GM12891 (cell line): ENCODE data around the gene MAP3K9. TPM values are rescaled to one million over a fixed set of nuclear protein-coding genes. Genes with fewer than 3 reads are reported as not detected.
"Not testable (repeated sequence)": the region's sequence is repeated elsewhere in the genome, so short reads cannot be mapped to it uniquely, and the experiment has no call there.

ENCODE experiments used
- DNase-seq: peaks from one replicate; pipeline ENCODE4 v3.0.0; 2011; ENCODE audit warnings: low spot score; ENCODE audit not compliant: insufficient read length
- FAIRE-seq: peaks from 2 replicates; lab custom pipeline; 2011; peaks lifted over from hg19 to GRCh38; lab: Jason Lieb, UNC
- PAX5 ChIP-seq: IDR thresholded peaks from 2 replicates; pipeline ENCODE4 v1.6.1; 2011; ENCODE audit warnings: low read length, moderate library complexity, mild to moderate bottlenecking; ENCODE audit not compliant: insufficient read depth, severe bottlenecking
- POLR2A ChIP-seq: IDR thresholded peaks from 2 replicates; pipeline ENCODE4 v1.6.1; 2011; ENCODE audit warnings: low read depth, low read length, control low read depth
- POLR2AphosphoS5 ChIP-seq: IDR thresholded peaks from 2 replicates; pipeline ENCODE4 v1.6.1; 2011; ENCODE audit warnings: low read depth, low read length, control low read depth
- POU2F2 ChIP-seq: IDR thresholded peaks from 2 replicates; pipeline ENCODE4 v1.6.1; 2011; ENCODE audit warnings: low read depth, mild to moderate bottlenecking, control low read depth, low read length, moderate library complexity
- SPI1 ChIP-seq: IDR thresholded peaks from 2 replicates; pipeline ENCODE4 v1.6.1; 2011; ENCODE audit warnings: low read depth, low read length, control low read depth
- TAF1 ChIP-seq: IDR thresholded peaks from 2 replicates; pipeline ENCODE4 v1.6.1; 2011; ENCODE audit warnings: low read depth, low read length, control low read depth
- polyA plus RNA-seq: library from polyadenylated mRNA; unstranded; fragments of >200 nt; gene quantifications from one replicate; pipeline ENCODE4 v1.2.1, GENCODE V29; 2012; ENCODE audit warnings: low read depth, missing spikeins, inconsistent platforms; ENCODE audit not compliant: missing spikeins

Gene MAP3K9
- polyA plus RNA-seq = 1.7 TPM

DNA sequence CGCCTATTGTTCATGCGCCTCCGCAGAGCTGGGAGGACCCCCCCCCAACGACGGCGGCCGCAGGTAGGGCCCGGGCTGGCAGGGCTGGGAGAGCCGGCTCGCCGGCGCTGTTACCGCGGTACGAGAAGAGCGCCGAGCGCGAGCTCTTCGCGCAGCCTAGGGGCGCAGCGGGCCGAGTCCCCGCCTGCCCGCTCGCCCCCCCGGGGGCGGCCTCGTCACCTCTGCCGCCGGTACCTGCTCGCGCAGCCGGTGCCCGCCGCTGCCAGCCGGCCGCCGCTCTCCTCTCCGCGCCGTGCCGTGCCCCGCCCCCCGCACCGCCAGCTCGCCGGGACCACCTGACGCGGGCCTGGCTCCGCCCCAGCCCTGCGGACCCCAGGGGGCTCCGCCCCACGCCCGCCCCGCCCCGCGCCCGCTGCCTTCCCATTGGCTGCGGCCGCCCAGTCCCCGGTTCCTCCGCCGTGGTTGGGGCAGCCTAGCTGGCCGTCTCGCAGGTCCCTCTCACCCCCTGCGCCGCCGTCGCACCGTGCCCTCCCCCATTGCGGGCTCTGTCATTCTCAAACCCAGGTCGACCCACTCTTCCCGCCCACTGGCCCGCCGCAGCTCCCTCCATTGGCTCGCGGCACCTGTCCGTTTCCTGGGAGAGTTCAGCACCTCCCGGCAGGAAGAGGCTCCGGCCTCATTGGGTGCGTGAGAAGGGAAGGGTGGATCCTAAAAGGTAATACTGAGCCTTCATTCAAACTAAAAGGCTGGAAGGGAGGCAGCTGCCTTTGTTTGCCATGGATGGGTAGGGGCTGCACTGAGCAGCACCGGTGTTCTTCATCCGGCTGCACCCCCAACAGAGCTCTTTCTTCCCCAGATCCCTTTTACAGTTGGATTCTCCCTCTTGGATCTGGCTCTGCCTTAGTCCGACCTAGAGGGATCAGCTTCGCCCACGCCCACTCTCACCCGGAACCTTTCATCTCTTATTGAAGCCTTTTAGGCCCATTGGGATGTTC is at the start of gene MAP3K9:
TSS of gene MAP3K9 (minus strand) at position 289 of the 995 bp plus-strand sequence. CDS start 342 bp downstream, outside the sequence.
- FAIRE-seq (peak; percentile 99), DNase-seq (peak; percentile 91)
- TF ChIP-seq TAF1 (0 out of 2 replicates have a peak, but pooled peaks have one; percentile 12), POLR2AphosphoS5 (no peak), POLR2A (peak; percentile 42; the same call in 1 of the 2 replicates), PAX5 (no peak), SPI1 (0 out of 2 replicates have a peak, but pooled peaks have one; percentile 15), POU2F2 (no peak)

DNA sequence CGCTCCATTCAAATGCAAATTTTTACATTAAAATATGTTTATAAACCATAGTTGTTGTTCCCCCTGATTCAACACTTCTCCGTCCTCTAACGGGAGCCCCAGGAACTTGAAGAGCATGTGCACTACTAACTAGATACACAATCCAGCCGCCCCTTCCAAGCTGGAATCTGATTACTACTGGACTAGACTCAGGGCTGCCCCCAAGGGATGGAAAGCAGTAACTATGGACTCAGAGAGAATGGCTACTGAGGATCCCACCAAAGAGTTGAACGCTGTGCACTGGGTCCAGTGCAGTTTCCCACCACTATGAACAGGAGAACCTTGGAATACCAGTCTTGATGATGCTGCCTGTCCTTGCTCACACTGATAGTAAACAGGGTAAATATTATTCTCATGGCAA is 49.3 kb upstream of the MAP3K9 start:
- DNase-seq (no peak), FAIRE-seq (no peak)
- TF ChIP-seq POU2F2 (no peak), SPI1 (no peak), PAX5 (no peak), TAF1 (no peak), POLR2A (no peak), POLR2AphosphoS5 (no peak)

DNA sequence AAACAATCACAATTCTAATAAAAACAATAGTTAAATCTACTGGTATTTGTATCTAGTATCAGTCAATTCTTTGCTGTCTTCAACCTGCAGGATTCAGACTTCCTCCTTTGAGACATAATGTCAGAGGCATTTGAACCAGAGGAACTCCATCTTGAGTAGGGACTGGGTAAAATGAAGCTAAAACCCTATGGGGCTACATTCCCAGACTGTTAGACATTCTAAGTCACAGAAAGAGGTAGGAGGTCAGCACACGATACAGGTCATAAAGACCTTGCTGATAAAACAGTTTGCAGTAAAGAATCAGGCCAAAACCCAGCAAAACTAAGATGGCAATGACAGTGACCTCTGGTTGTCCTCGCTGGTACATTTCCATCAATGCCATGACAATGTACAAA is 48.2 kb upstream of the MAP3K9 start:
- TF ChIP-seq SPI1 (no peak), POLR2A (no peak)
- DNase-seq (no peak), FAIRE-seq (no peak)

DNA sequence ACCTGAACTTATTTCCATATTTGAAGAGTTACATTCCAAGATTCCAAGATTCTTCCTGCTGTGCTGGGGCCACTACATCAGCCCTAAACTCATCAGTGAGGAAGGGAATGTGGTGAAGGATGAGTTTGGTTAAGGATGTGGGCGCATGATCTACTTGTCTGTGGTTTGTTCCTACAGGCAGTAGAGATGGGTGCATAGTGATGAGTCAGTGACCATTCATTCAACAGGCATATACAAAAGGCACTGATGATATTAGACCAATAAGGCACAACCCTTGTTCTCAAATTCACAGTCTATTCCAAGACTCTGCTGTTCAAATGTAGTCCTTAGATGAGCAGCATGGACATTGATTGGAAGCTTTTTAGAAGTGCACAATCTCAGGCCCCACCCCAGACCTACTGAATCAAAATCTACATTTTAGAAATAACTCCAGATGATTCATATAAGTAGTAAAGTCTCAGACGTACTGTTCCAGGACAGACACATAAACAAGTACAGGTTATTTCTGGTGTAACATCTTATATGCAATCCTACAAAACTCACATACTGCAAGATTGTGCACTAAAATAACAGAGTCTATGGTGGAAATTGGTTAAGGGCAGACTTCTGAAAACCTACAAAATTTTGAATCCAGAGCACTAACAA is 47.7 kb upstream of the MAP3K9 start:
- TF ChIP-seq POLR2A (no peak), SPI1 (no peak), POU2F2 (no peak), PAX5 (no peak), TAF1 (no peak), POLR2AphosphoS5 (no peak)
- FAIRE-seq (no peak), DNase-seq (no peak)

DNA sequence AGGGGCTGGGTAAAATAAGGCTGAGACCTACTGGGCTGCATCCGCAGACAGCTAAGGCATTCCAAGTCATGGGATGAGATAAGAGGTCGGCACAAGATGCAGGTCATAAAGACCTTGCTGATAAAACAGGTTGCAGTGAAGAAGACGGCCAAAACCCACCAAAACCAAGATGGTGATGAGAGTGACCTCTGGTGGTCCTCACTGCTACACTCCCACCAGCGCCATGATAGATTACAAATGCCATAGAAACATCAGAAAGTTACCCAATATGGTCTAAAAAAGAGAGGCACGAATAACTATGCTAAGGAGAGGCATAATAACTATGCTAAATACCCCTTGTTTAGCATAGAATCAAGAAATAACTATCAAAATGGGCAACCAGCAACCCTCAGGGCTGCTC is 46.2 kb upstream of the MAP3K9 start:
- DNase-seq = no peak
- TF ChIP-seq POLR2A = no peak
- no peak for TF ChIP-seq TAF1
- no peak for TF ChIP-seq SPI1
- TF ChIP-seq PAX5 = no peak
- no peak for TF ChIP-seq POLR2AphosphoS5
- no peak for TF ChIP-seq POU2F2
- no peak for FAIRE-seq

DNA sequence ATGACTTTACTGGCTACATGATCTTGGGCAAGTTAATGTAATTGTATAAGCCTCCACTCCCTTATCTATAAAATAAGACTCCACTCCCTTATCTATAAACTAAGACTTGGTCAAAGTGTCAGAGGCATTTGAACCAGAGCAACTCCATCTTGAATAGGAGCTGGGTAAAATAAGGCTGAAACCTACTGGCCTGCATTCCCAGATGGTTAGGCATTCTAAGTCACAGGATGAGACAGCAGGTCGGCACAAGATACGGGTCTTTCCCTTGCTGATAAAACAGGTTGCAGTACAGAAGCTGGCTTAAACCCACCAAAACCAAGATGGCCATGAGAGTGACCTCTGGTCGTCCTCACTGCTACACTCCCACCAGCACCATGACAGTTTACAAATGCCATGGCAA is 44.3 kb upstream of the MAP3K9 start:
- FAIRE-seq, DNase-seq: not testable (repeated sequence)

DNA sequence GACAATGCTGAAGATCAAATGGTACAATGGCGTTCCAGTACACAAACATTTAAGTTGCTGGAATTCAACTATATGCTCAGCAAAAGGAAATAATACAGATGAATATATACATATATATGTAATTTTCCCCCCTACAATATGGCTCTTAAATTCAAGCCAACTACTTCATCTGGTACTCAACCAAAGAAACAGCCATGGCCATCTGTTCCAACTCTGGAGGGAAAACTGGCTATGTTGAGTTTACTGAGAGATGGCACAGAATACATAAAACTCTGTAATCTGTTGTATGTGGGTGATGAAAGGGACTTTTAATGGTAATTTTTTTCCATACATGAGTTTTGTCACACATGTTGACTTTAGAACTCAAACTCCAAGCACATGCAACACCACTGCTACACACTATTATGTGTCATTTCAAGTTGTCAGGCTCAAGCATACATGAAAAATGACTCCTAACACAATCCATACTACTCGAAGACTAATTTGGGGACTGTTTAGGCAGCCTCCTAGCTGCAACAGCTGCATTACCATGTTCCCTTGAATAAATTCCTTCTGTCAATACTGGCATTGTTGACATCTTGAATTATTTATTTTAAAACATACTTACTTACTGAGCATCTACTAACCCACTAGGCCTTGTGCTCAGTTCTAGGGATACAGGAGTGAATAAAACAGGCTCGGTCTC is 38.2 kb upstream of the MAP3K9 start:
- FAIRE-seq = no peak
- DNase-seq = no peak
- no peak for TF ChIP-seq POLR2AphosphoS5
- TF ChIP-seq TAF1 = no peak
- no peak for TF ChIP-seq SPI1
- no peak for TF ChIP-seq POLR2A

DNA sequence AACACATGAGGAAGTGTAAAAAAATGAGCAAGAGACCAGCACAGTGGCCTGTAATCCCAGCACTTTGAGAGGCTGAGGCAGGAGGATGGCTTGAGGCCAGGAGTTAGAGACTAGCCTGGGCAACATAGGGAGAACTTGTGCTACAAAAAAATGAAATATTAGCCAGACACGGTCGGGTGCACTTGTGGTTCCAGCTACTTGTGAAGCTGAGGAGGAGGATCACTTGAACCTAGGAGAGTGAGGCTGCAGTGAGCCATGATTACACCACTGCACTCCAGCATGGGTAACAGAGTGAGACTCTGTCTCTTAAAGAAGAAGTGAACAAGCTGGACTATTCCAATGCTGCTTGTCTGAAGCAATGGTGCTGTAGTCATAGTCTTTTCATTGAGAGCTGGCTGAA is 36.3 kb upstream of the MAP3K9 start:
- no peak for TF ChIP-seq POLR2A
- TF ChIP-seq POU2F2 = no peak
- TF ChIP-seq TAF1 = no peak
- no peak for TF ChIP-seq POLR2AphosphoS5
- no peak for TF ChIP-seq SPI1
- TF ChIP-seq PAX5 = no peak
- FAIRE-seq = no peak
- no peak for DNase-seq

DNA sequence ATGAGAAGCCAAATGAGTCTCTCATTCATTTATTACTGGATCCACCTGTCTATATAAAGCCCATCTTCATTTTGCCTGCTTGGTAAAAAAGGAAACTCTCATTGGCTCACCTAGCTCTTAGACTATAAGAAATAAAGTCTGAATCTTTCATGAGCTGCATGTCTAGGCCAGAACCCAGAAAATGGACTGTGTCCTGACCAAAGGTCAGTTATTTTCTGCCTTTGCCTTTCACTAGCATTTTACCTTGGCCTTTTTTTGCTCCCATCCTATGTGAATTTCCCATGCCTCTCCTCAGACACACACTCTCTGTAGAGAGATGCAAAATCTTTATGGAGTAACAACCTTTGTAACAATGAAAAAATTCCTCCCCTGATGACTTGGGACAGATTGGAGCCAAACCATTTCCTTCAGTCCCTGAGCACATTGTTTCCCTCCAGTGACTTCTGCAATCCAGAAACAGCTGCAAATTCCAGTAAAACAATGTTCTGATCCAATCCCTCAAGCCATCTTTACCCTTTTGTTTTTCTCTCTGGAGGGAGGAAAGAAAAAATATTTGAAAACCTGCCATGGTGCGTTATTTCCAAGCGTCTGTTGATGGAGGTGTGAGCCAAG is 33.6 kb upstream of the MAP3K9 start:
- DNase-seq = no peak
- FAIRE-seq = no peak
- TF ChIP-seq SPI1 (no peak), POU2F2 (no peak), POLR2AphosphoS5 (no peak), PAX5 (no peak), TAF1 (no peak), POLR2A (no peak)

DNA sequence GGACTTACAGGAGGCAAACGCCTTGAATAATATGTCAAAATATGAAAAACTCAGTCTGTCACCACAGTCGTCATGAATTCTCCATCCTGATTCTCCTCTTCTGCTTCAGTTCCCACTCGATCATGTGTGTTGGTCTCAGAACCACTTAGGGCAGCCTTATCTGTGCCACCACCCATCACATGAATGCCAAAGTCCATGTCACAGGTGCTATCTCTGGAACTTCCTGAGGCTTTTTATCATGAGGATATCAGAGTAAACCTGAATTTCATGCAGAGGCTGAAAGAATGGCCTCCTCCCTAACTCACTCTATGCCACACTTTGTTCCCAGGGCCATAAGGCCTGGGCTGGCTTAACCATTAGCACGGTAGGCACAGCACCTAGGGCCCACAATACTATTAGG is 28.8 kb upstream of the MAP3K9 start:
- FAIRE-seq (no peak), DNase-seq (no peak)
- TF ChIP-seq POLR2A (no peak), POLR2AphosphoS5 (no peak), SPI1 (no peak), PAX5 (no peak), TAF1 (no peak), POU2F2 (no peak)
